Dendritic cell treated with granulocyte-macrophage colony-stimulating factor and Interleukin-4, amounts not matched to agents 40 ng/mL and 50 ng/mL, for 4 days (primary cell): Measurements from ENCODE around the gene XCR1.
A peak's percentile ranks its signal among the peaks of the same experiment; 100 is the strongest.

Source experiments
- H3K27ac Mint-ChIP-seq: one replicate; pipeline ENCODE4 v1.8.0; 2022; ENCODE audit warnings: mild to moderate bottlenecking, mixed read lengths
- H3K27me3 Mint-ChIP-seq: one replicate; pipeline ENCODE4 v1.8.0; 2022; ENCODE audit warnings: mild to moderate bottlenecking, mixed read lengths
- H3K36me3 Mint-ChIP-seq: one replicate; pipeline ENCODE4 v1.8.0; 2022; ENCODE audit warnings: low read depth, mixed read lengths
- H3K4me1 Mint-ChIP-seq: one replicate; pipeline ENCODE4 v1.8.0; 2022; ENCODE audit warnings: low read depth, mixed read lengths
- H3K4me3 Mint-ChIP-seq: one replicate; pipeline ENCODE4 v1.8.0; 2022; ENCODE audit warnings: mild to moderate bottlenecking, moderate library complexity, mixed read lengths
- H3K9me3 Mint-ChIP-seq: one replicate; pipeline ENCODE4 v1.8.0; 2022; ENCODE audit warnings: mixed read lengths
- intact Hi-C: fragments of 100-400 bp; cut with micrococcal nuclease; formaldehyde crosslinking; loops from one replicate; pipeline ENCODE4 v1.15.0; 2022

The XCR1 gene

DNA sequence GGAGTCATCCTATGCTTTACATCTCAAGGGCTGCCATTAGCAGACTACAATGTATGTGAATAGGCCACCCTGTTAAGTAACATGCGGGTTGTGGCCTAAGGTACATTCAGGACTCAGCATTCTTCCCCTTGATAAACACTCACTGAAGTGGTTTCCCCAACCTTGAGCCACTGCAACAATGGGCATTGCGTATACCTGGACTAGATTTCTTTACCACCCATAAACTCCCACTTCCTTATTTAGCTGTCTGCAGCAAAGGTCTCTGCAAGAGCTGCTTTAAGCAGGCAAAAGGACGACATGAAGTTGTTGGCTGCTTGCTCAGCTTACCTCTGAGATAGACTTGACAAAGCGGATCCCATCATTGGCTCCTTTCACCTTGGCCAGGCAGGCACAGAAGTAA is 47.9 kb downstream of the XCR1 start:
- no peak overlapping the region for H3K27ac Mint-ChIP-seq
- peaks cover 15% of the 10 kb centered on the region for H3K4me1 Mint-ChIP-seq
- peaks cover 3% of the 10 kb centered on the region for H3K27me3 Mint-ChIP-seq
- intact Hi-C loops = no loop called here
- H3K4me3 Mint-ChIP-seq = no peak overlapping the region
- H3K9me3 Mint-ChIP-seq = no peaks in the 10 kb centered on the region
- peaks cover 77% of the 10 kb centered on the region for H3K36me3 Mint-ChIP-seq

GRCh38 chr3:45978006-45978761 is 49.1 kb downstream of the XCR1 start:
- Mint-ChIP-seq H3K36me3 (peaks cover 66% of the 10 kb centered on the region), H3K4me1 (peaks cover 22% of the 10 kb centered on the region), H3K9me3 (no peaks in the 10 kb centered on the region), H3K27ac (no peak overlapping the region), H3K4me3 (no peak overlapping the region), H3K27me3 (peaks cover 3% of the 10 kb centered on the region)
- intact Hi-C loops = no loop called here

- no peaks in the 10 kb centered on the region for H3K9me3 Mint-ChIP-seq
- peaks cover 34% of the 10 kb centered on the region for H3K4me1 Mint-ChIP-seq
- H3K27ac Mint-ChIP-seq = no peak overlapping the region
- H3K27me3 Mint-ChIP-seq = peaks cover 3% of the 10 kb centered on the region
- intact Hi-C loops = no loop called here
- H3K36me3 Mint-ChIP-seq = peaks cover 58% of the 10 kb centered on the region
- H3K4me3 Mint-ChIP-seq = no peak overlapping the region
These were observed 50.8 kb downstream of the XCR1 start for GRCh38 chr3:45976191-45977091.

- H3K27me3 Mint-ChIP-seq = peaks cover 3% of the 10 kb centered on the region
- H3K4me1 Mint-ChIP-seq = peaks cover 35% of the 10 kb centered on the region
- H3K36me3 Mint-ChIP-seq = peaks cover 52% of the 10 kb centered on the region
- intact Hi-C loops = no loop called here
- no peak overlapping the region for H3K4me3 Mint-ChIP-seq
- no peak overlapping the region for H3K27ac Mint-ChIP-seq
- no peaks in the 10 kb centered on the region for H3K9me3 Mint-ChIP-seq
These were observed 51.6 kb downstream of the XCR1 start for GRCh38 chr3:45975686-45976085.

- no peak overlapping the region for H3K27ac Mint-ChIP-seq
- no peaks in the 10 kb centered on the region for H3K9me3 Mint-ChIP-seq
- intact Hi-C loops = no loop called here
- peaks cover 5% of the 10 kb centered on the region for H3K27me3 Mint-ChIP-seq
- H3K4me3 Mint-ChIP-seq = no peak overlapping the region
- H3K36me3 Mint-ChIP-seq = peaks cover 57% of the 10 kb centered on the region
- H3K4me1 Mint-ChIP-seq = peaks cover 40% of the 10 kb centered on the region
These were observed 52.6 kb downstream of the XCR1 start for GRCh38 chr3:45974686-45975085.

- H3K4me3 Mint-ChIP-seq = peak overlapping the region; percentile 30
- H3K9me3 Mint-ChIP-seq = no peaks in the 10 kb centered on the region
- intact Hi-C loops = no loop called here
- H3K27me3 Mint-ChIP-seq = peaks cover 11% of the 10 kb centered on the region
- no peak overlapping the region for H3K27ac Mint-ChIP-seq
- peaks cover 56% of the 10 kb centered on the region for H3K36me3 Mint-ChIP-seq
- peaks cover 40% of the 10 kb centered on the region for H3K4me1 Mint-ChIP-seq
These were observed 54.5 kb downstream of the XCR1 start for GRCh38 chr3:45972534-45973402.

- Mint-ChIP-seq H3K27me3 (peaks cover 10% of the 10 kb centered on the region), H3K9me3 (no peaks in the 10 kb centered on the region), H3K4me1 (peaks cover 31% of the 10 kb centered on the region), H3K36me3 (peaks cover 62% of the 10 kb centered on the region), H3K27ac (no peak overlapping the region), H3K4me3 (no peak overlapping the region)
- intact Hi-C loops = no loop called here
These were observed 57.3 kb downstream of the XCR1 start for GRCh38 chr3:45969953-45970352.

DNA sequence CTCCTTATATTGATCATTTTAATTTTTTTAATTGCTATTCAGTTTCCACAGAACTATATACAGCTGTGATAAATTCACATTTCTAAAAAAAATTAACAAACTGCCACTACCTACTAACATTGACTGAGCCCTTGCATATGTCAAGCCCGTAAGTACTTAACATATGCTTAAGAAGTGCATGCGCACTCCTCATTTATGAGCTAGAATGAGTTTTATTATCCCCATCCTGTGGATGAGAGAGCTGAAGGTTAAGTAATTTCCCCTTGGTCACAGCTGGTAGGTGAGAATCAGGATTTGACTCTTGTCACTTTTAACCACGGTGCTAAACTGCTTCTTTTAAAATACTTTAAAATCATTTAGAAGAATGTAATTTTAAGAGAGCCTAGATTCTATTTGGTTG is 58.2 kb downstream of the XCR1 start:
- peaks cover 8% of the 10 kb centered on the region for H3K27me3 Mint-ChIP-seq
- peaks cover 63% of the 10 kb centered on the region for H3K36me3 Mint-ChIP-seq
- H3K4me3 Mint-ChIP-seq = no peak overlapping the region
- H3K4me1 Mint-ChIP-seq = peaks cover 31% of the 10 kb centered on the region
- intact Hi-C loops = no loop called here
- no peaks in the 10 kb centered on the region for H3K9me3 Mint-ChIP-seq
- no peak overlapping the region for H3K27ac Mint-ChIP-seq

- intact Hi-C loops = no loop called here
- H3K4me3 Mint-ChIP-seq = no peak overlapping the region
- peaks cover 68% of the 10 kb centered on the region for H3K36me3 Mint-ChIP-seq
- H3K9me3 Mint-ChIP-seq = no peaks in the 10 kb centered on the region
- peaks cover 8% of the 10 kb centered on the region for H3K27me3 Mint-ChIP-seq
- peaks cover 30% of the 10 kb centered on the region for H3K4me1 Mint-ChIP-seq
- H3K27ac Mint-ChIP-seq = no peak overlapping the region
These were observed 58.6 kb downstream of the XCR1 start for GRCh38 chr3:45968706-45969105.

GRCh38 chr3:45968149-45968548 is 59.1 kb downstream of the XCR1 start:
- Mint-ChIP-seq H3K27ac (no peak overlapping the region), H3K27me3 (peaks cover 8% of the 10 kb centered on the region), H3K36me3 (peaks cover 73% of the 10 kb centered on the region), H3K4me3 (no peak overlapping the region), H3K9me3 (no peaks in the 10 kb centered on the region), H3K4me1 (peaks cover 24% of the 10 kb centered on the region)
- intact Hi-C loops = no loop called here

DNA sequence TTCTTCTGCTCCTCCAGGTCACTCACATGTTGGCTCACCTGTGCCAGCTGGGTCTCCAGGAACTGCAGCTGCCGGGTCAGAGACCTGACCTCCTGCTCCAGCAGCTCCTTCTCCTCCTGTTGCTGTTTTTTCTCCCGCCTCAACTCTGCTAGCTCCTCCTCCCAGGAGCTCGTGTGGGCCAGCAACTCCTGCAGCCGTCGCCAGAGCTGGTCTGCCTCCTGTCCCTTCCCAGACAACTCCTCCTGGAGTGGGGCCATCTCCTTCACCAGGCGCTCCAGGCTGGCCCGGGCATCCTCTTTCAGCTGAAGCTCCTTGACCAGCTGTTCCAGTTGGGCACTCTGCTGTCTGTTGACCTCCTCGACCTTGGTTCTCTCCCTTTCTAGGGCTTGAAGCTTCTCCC is 59.6 kb downstream of the XCR1 start:
- H3K27ac Mint-ChIP-seq = no peak overlapping the region
- no peaks in the 10 kb centered on the region for H3K9me3 Mint-ChIP-seq
- intact Hi-C loops = no loop called here
- H3K4me3 Mint-ChIP-seq = no peak overlapping the region
- H3K27me3 Mint-ChIP-seq = peaks cover 8% of the 10 kb centered on the region
- peaks cover 77% of the 10 kb centered on the region for H3K36me3 Mint-ChIP-seq
- H3K4me1 Mint-ChIP-seq = peaks cover 20% of the 10 kb centered on the region
